ENCODE data around the gene BANK1. TPM values are rescaled to one million over a fixed set of nuclear protein-coding genes. Genes with fewer than 3 reads are reported as not detected.

The BANK1 gene
- total RNA-seq, 1 experiment from 2014 or later, result 1.1 TPM

DNA sequence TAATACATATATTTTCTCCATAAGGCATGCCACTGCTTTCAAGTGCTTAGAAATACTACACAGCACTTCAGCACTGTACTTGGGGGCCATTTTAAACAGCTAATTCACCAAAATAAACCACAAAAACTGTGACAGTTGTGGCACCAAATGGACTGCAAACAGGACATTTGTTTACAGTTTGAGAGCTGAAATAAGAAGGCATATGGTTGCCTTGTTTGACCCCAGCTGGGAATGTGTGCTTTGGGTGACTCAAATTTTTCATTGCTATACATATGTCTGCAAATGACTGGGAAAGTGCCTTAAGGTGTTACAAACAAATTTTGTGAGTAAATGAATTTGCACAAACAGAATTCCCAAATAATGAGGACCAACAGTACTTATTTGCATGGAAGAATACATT is 124.2 kb downstream of the BANK1 start:
- H2AK5ac ChIP-seq (ENCODE audit: insufficient read length, low read length), result no peak overlapping the region
- no peaks in the 10 kb centered on the region for H4K20me1 ChIP-seq (ENCODE audit: control insufficient read depth, insufficient read depth, insufficient read length)
- H3K27me3 Mint-ChIP-seq (ENCODE audit: low read depth), result no peaks in the 10 kb centered on the region
- no peak for DNase-seq
- H3K23ac ChIP-seq (ENCODE audit: insufficient read length, low read depth, low read length), result no peak overlapping the region
- H3K18ac ChIP-seq (ENCODE audit: insufficient read length, low read depth, low read length), result no peak overlapping the region
- no peak overlapping the region for H2AFZ ChIP-seq (ENCODE audit: low read length)
- H4K91ac ChIP-seq (ENCODE audit: insufficient read length, low read depth, low read length), result no peak overlapping the region
- H4K8ac ChIP-seq (replicated peaks; ENCODE audit: insufficient read length, low read depth, low read length), result no peak overlapping the region
- no peak overlapping the region for H3K56ac ChIP-seq (ENCODE audit: insufficient read length, low read depth, low read length)
- H2BK5ac ChIP-seq (ENCODE audit: insufficient read length, low read length), result no peak overlapping the region
- no peak overlapping the region for H3K4me2 ChIP-seq (ENCODE audit: insufficient read depth, insufficient read length, low read length)
- H4K5ac ChIP-seq (ENCODE audit: insufficient read length, low read depth, low read length), result no peak overlapping the region
- no peaks in the 10 kb centered on the region for H3K36me3 Mint-ChIP-seq (ENCODE audit: insufficient read depth in 1 of 3, low read depth in 3 of 3)
- H2BK15ac ChIP-seq (ENCODE audit: low read depth, low read length), result no peak overlapping the region
- no peaks in the 10 kb centered on the region for H3K4me1 Mint-ChIP-seq
- H3T11ph ChIP-seq (ENCODE audit: low read length), result no peak overlapping the region
- no peak overlapping the region for H2BK120ac ChIP-seq (ENCODE audit: low read depth, low read length, poor library complexity, severe bottlenecking)
- TF ChIP-seq, protein P1, sequence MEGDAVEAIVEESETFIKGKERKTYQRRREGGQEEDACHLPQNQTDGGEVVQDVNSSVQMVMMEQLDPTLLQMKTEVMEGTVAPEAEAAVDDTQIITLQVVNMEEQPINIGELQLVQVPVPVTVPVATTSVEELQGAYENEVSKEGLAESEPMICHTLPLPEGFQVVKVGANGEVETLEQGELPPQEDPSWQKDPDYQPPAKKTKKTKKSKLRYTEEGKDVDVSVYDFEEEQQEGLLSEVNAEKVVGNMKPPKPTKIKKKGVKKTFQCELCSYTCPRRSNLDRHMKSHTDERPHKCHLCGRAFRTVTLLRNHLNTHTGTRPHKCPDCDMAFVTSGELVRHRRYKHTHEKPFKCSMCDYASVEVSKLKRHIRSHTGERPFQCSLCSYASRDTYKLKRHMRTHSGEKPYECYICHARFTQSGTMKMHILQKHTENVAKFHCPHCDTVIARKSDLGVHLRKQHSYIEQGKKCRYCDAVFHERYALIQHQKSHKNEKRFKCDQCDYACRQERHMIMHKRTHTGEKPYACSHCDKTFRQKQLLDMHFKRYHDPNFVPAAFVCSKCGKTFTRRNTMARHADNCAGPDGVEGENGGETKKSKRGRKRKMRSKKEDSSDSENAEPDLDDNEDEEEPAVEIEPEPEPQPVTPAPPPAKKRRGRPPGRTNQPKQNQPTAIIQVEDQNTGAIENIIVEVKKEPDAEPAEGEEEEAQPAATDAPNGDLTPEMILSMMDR (conservative IDR thresholded peaks at IDR 0.05), result no peak
- no peak overlapping the region for H2BK20ac ChIP-seq (ENCODE audit: low read depth, low read length, poor library complexity, severe bottlenecking)
- no peak overlapping the region for H3K9ac ChIP-seq (ENCODE audit: extremely low read depth, insufficient read length, low read length)
- H3K79me2 ChIP-seq (ENCODE audit: insufficient read depth, low read length), result no peaks in the 10 kb centered on the region
- H3K23me2 ChIP-seq (ENCODE audit: insufficient read length, low read depth, low read length, poor library complexity, severe bottlenecking), result no peaks in the 10 kb centered on the region
- no peaks in the 10 kb centered on the region for H3K9me3 ChIP-seq (ENCODE audit: control insufficient read depth, low read depth, low read length)
- no peak overlapping the region for H3K4ac ChIP-seq (ENCODE audit: low read depth, low read length)
- no peak overlapping the region for H2BK12ac ChIP-seq (ENCODE audit: insufficient read length, low read depth, low read length)
- no peaks in the 10 kb centered on the region for H3K9me3 Mint-ChIP-seq
- H3K4me1 ChIP-seq (ENCODE audit: insufficient read depth, low read length), result no peaks in the 10 kb centered on the region
- no peaks in the 10 kb centered on the region for H3K79me1 ChIP-seq (ENCODE audit: insufficient read depth, low read depth, low read length, poor library complexity, severe bottlenecking)
- no peak overlapping the region for H3K4me3 Mint-ChIP-seq
- no peak overlapping the region for H3K14ac ChIP-seq (ENCODE audit: insufficient read depth, low read length)
- H3K27me3 ChIP-seq (ENCODE audit: insufficient read depth, low read length), result no peaks in the 10 kb centered on the region
- no peak overlapping the region for H3K27ac Mint-ChIP-seq
- no peak overlapping the region for H3K27ac ChIP-seq (ENCODE audit: insufficient read length, low read depth, low read length)

All from H9 (cell line).